Epidermal melanocyte (primary cell): ENCODE measurements around the gene DPF3.

Experiments used
- DNase-seq: peaks from one replicate; pipeline ENCODE4 v3.0.0; 2011; ENCODE audit warnings: low spot score; ENCODE audit not compliant: insufficient read length

The DPF3 gene

DNA sequence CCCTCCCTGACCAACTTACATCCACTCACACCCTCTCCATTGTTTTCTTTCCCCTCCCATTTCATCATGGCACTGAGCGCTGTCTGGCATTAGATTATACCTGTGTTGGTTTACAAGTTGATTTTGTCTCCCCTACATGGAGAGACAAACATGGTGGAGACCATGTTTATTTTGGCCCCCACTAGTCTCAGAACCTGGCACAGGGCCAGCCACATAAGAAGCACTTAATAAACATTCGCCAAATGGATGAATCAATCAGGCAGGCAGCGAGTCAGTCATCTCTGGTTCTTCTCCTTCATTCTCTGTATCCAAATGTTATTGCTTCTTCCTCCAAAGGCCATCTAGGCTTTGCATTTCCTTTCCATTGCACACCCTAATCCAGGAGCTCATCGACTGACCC lies 177.4 kb downstream of the DPF3 start:
- no peak for DNase-seq

DNA sequence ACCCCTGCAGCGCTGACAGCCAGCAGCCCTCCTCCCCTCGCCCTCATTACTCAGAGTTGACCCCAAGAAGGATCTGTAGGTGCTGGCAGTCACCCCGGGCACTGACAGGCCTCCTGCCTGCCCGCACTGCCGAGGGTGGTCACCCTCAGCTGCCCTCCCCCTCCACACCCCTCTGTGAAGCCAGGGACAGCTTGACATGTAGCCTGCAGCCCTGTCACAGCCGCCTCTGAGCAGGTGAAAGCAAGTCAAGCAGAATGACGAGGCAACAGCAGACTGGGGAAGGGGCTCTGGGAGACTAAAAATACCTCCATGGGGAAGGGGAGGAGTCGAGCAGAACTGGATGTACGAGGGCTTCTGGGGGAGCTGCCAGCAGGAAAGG lies 178.1 kb downstream of the DPF3 start:
- DNase-seq, result no peak

DNA sequence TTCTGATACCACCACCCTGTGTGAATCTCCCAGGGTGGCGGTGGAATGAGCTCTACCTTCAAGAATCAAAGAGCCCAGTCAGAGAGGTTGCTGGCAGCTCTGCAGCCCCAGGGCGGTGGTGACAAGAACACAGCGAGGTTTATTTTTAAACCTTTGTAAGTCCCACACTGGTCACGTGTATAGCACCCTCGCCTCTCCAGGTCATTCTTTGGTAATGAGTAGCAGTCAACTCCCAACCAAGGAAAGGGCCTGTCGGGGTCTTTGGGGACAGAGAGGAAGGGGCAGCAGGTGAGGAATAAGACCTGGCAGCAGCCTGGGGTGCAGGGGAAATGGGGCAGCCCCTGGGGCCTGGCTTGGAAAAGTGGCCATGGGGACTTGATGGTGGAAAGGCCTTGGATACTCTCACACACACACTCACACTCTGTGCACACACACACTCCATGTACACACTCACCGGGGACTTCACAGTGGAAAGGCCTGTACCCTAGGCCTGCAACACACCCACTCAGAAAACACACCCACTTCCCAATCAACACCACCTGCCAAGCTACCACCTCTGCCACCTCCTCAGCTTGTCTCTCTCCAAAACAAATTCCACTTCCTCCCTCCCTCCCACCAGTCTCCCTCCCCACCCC lies 178.6 kb downstream of the DPF3 start:
- DNase-seq, result no peak

DNA sequence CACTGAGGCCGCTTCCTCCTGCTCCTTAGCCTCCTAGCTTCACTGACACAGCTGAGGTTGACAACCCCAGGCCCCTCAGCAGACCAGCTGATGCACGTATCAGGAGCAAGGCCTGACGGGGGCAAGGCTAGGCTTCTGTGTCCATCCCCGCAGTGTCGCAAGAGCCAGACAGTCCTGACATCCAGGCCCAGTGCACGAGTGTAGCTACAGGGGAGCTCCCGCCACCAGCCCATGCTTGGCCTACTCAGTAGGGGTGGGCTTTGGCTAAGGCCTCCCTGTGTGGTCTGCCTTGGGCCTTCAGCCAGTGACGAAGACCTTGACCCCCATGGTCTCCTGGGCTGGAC lies 179.1 kb downstream of the DPF3 start:
- DNase-seq, result no peak

DNA sequence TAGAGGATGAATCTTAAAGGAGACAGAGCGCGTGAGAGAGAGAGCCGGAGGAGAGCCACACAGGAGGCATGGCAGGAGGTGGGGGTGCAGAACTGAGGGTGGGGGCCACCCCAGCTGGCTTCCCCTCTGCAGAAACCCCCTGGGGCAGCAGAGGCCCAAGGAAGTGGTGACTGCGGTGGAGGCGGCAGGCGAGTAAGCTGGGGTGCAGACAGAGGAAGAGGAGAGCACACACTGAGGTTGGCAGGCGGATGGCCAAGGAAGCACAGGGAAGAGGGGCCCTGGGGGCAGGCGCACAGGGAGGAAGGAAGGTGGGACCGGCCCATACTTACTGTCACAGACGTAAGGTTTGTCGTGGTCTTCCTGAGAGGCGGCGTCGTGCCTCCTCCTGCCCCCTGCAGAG lies 179.8 kb downstream of the DPF3 start:
- DNase-seq, result no peak

DNA sequence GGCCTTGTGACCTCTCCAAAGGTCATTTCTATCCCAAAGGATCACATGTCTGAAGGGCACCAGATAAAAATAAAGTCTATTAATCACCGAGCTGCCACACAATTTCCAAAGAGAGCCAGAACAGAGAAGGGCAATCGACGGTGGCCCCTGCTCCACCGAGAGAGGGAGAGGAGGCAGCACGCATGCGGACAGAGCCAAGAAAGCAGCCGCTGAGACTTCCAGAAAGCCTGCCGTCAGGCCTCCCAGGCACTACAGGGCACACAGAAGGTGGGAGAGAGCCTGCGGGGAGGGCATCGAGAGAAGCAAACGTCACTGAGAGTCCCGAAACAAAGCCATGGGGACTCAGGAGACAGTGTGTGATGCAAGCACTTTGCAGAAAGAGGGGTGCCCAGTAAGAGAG lies 182.0 kb downstream of the DPF3 start:
- no peak for DNase-seq

DNA sequence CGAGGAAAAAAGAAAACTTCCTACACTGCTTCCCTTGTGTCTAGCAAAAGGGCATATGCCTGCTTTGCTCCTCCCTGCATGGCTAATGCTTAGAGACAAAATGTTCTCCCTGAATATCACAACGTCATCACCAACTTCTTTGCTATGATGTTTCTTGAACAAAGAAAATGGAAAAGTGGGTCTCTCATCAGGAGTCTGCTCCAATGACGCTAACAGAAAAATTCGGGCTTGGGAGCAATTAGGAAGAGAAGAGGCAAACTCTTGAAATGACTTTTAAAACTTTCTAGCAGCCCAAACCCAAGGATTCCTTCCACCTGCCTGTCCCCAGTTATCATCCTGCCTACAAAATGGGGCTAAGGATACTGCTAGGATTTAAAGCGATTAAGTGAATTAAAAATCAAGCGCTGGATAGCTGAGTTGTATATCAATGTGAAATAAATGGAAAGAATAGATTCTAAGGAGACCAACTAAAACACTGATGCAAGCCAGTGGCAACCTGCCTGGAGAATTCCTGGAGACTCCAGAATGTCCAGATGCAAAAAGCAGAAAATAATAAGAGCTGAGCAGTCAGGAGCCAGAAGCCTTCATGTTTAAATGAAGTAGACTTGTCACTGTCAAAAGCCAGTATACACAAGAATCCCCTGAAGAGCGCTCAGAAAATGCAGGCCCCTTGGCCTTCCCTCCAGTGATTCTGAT lies 183.8 kb downstream of the DPF3 start:
- DNase-seq, result no peak

DNA sequence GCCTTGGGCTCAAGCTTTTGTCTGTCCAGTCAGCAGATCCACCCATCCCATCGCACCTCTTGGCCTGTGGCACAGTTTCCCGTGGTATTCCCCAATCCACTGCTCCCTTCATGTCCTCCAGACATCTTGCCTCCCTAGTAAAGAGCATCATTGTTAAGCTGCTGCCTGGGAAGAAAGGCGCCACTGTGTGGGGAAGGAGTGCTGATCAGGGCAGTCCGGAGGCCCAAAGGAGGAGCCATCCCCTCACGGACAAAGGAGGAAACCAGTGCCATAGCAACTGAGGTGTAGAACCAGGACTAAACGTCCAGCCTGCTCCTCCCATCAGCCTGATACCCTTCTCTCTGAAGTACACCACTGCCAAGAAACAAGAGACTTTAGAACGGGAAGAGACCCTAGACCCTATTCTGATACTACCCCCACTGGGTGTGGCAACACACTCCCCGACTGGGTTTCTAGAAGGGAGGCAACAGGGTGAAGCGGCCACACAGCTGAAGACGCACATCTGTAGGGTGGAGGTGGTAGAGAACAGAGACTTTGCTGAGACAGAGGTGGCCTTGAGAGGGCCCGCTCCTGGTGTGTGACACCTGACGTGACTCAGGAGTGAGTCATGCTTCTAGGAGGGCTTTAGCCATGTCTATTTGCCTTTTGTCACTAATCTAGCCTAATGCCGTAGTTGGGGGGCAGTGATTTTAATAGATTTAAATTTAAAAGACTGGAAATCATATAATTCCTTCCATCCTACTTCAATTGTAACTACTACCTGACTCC lies 185.0 kb downstream of the DPF3 start:
- peak; percentile 91 for DNase-seq

DNA sequence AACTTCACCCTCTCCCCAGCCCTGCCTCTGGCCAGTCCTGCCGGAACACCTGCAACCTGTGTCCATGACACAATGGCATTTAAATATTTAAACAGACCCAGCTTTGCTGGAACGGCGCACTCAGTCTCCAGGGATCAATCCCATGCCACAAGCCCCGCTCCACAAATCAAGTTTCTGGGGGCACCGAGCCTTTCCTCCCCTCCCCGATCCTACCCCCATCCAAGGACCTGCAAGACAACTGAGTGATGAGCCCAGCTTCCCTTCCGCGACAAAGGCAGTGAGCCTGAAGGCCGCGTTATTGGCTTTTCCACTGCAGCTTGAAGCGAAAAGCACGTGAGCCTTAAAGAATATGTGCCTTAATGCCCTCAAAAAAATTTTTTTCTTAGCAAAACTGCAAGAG lies 185.7 kb downstream of the DPF3 start:
- no peak for DNase-seq

DNA sequence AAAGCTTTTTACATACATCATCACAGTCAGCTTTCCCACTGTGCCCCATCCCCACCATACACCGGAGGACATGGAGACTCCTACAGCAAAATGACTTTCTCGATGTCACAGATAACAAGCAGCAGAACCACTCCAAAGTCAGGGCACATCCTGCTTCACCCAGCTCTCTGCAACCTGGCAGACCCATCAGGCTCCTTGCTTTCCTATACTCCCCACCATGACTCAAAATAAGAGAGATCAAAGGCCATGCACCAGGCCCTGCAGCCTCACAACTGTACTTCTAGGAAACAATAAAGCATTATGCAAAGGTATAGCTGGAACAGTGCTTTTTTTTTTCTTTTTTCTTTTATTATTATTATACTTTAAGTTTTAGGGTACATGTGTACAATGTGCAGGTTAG lies 187.4 kb downstream of the DPF3 start:
- no peak for DNase-seq

DNA sequence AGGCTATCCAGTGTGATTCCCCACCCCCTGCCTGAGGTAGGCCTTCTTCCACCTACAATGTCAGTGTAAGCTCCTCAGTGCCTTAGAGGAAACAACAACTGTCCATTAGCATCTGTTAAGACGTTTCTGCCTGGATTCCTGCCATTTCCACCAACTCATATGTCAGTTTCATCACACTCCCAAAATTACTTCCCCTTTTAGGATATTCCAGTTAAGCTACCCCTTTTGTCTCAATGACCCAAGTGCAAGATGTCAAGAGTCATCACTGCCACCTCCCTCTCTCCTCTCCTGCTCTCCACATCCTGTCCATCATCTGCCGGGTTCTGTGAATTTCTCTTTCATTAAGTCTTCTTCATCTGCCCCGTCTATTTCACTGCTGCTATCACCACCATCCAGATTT lies 189.4 kb downstream of the DPF3 start:
- DNase-seq, result no peak

DNA sequence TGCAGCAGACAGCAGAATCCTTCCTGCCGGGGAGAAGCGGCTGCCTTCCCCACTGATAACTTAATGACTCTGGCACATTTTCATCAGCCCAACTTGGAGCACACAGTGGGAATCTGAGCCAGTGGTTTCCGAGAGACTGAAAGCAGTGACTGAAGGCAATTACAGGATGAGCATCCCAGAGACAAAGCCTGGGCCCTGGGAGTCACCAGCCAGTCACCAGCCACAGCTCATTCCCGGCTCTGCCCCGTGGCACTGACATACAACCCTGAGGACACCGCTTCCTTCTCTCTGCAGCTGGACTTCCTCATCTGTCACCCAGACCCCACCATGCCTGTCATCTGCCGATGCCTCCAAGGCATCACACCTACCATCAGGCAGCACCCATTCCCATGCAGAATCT lies 192.3 kb downstream of the DPF3 start:
- DNase-seq, result no peak

DNA sequence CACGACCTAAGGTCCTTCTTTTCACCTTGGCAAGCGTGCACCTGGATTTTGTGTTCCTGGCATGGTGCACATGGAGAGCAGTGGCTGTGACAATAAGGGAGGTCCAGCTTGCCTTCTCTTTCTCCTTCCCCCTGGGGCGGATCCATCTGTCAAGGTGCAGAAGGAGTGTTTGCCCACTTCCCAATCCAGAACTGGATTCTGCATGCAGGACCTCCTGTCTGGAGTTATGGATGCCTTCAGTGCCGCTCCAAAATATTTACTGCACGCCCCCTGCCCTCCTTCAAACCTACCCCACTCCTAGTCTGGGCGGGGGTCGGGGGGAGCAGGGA lies 192.7 kb downstream of the DPF3 start:
- no peak for DNase-seq

DNA sequence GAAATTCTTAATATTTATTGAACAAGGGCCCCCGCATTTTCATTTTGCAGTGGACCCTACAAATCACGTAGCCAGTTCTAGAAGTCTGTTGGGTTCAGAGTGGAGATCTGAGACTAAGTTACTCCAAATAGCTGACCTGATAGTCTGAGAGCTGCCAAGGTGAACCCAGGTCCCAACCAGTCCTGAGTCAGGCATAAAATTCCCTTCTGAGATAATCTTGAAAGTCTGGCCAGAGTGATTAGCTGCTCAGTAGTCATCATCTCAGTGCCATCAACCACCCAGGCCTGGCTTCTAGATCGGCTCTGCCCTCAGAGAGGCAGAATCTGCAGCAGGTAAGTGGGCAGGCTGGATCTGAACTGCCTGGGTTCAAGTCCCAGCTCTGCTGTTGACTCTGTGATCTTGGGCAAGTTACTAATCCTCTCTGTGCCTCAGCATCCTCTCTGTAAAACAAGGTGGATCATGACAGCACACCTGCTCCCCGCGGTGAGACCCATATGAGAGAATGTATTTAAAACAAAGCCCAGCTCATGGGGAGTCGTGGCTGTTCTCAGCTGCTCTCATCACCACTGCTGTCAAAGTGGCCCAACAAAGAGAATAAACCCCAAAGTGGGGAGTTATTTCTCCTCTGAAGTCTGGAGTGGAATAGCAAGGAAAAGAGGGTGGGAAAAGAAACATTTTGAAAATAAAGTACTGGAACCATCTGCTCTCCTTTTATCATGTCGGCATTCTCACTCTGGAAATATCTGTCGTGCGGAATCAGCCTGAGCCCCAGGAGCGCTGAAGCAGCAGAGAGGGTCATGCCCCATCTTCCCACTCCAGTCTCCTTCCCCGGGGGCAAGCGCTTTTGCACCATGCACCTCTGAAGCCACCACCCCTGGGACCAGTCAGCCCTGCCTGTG lies 193.3 kb downstream of the DPF3 start:
- no peak for DNase-seq

DNA sequence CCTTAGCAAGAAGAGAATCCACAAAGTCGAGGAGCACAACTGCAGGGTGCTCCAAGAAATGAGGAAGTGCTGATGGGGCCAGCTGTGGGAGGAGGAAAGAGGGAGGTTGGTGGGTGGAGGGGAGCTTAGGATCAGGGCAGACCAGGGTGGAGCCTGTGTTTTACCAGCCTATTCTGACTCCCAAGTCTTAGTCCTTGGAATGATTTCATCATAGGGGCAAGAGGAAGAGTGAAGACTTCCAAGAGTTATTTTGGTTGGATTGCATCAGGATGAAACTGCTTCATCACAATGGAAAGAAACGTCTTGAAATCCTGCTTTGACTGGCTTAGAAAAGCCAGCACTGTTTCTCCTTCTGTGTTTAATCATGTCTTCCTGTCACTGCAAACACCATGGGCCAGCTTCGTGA lies 194.0 kb downstream of the DPF3 start:
- DNase-seq, result peak; percentile 36

DNA sequence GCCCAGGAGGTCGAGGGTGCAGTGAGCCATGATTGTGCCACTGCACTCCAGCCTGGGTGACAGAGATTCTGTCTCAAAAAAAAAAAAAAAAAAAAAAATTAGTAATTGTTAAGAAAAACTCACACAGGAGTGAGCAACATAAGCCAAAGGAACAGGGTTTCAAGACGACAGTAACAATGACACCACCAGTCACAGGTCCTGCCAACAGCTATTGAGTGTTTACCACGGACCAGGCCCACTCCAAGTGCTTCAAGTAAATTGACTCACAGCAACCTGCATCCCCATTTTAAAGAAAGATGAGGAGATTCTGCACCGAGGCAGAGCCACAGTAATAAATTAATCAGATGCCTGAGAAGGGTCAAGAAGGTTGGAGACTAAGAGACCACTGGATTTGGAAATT lies 194.5 kb downstream of the DPF3 start:
- DNase-seq, result no peak

DNA sequence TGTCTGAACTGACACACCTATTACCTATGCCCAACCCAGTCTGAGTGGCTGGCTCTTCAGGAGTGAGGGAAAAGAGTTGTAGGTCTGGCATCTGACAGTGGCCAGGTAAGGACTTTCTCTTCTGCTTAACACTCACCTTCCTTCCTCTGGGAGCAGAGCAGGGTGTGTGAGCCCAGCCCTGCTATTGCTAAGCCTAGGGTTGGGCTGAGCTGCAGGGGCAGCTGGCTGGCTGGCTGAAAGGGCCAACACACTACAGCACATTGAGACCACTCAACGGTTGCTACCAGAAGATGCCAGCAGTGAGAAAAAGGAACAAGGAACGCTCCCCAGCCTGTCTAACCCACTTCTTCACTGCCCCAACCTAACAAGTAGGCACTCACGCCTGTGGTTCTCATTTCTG lies 201.2 kb downstream of the DPF3 start:
- DNase-seq, result no peak

DNA sequence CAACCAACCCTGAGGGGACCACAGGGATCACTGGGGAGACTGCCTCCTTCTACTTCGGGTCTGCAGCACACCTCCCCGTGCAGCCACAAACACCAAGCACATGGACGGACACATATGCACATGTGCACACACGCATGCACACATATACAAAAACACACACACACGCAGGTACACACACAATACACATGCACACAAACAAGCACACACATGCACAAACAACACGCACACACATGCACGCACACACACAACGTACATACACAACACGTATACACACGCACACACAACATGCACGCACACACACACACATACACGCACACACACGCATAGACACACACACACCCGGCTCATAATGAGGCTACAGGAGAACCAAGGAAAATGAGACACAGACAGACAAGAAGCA lies 203.6 kb downstream of the DPF3 start:
- DNase-seq, result no peak

DNA sequence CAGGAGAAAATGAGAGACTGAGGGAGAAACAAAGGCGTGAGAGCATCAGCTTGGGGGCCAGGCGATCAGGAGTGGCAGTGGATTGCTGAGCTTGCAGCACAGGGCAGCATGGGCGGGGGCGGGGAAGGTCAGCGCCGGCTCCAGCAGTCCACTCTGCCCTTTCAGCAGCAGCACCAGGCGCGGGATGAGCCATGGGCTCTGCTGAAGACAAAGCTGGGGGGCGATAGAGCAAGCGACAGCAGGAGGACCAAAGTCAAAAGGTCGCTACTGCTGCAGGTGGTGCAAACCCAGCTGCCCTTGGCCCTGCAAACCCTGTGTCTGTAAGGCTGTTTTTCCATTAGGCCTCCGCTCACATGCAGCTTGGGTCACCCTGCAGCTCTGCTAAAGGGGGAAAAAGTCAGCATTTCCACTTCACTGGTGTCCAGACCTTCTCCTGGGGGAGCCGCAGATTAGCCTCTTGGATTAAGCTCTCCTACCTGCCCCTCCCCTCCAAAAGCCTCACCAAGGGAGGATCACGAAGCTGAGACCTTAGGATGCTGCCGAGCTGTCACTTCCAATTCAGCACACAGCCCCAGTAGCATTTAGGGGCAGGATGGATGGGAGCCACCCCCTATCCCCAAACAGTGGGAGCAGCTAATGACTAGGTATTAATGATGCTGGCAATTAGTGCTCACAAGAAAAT lies 204.8 kb downstream of the DPF3 start:
- DNase-seq, result no peak

DNA sequence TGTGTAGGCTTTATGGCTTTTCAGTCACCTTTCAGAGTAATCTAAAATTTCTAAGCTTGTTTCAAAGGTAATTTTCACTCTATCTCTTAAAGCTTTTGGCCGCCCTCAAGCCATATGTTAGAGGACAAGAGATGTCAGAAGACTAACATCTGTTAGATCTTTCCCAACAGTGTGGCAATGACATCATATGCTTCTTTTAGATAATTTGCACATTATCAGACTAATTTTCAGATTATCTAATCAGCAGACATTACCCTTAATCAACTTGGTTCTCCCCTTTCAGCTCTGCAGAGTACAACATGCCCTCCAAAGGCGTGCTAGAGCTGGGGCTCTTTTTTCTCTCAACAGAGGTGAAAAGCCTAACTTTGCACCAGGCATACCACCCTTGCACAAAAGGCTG lies 207.1 kb downstream of the DPF3 start:
- DNase-seq, result no peak

DNA sequence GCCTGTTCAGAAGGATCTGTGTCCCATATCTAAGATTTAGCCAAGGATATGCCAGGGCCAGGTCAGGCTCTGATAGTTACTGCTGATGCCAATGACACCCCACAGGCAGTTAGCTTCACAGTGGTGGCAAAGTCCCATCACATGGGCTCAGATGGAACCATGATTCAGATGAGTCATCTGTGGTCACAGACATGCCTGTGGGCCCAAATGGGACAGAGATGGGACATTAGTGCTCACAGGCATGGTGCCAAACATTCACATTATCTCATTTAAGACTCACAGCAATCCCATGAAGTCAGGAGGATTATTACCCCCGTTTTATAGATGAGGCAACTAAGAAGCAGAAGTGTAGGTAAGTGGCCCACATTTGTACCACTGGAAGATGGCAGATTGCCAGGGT lies 207.8 kb downstream of the DPF3 start:
- DNase-seq, result no peak

DNA sequence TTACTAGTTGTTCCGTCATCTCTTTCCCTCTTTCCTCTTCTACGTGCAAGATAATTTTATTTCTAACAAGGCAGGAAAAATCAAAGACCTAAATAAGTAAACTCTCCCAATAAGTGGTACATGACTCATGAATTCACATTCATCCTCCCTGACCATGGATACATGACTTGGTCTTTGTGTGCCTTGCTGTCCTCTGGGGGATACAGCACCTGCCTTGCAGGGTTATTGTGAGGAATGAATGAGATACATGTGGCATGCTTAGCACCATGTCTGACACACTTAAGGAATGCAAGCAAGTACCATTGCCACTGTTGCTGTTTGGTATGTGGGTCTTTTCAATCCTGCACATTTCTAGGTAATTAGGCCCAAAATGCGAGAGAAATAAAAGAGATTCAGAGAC lies 208.4 kb downstream of the DPF3 start:
- no peak for DNase-seq
